ENCODE results near the gene LRRC63.

Gene LRRC63

GRCh38 chr13:46211483-46212351, at the start of gene LRRC63 (continued):
- peak; percentile 31 for TF ChIP-seq EGR2 (tag by site-specific recombination; IDR thresholded peaks at IDR 0.05; ENCODE audit: low read depth)
- 0 out of 2 replicates have a peak, but pooled peaks have one; percentile 6 for TF ChIP-seq SP7 (tag by site-specific recombination; IDR thresholded peaks at IDR 0.05)
- 0 out of 2 replicates have a peak, but pooled peaks have one; percentile 17 for TF ChIP-seq ZFP69B (tag by site-specific recombination; IDR thresholded peaks at IDR 0.05)
- no peak for TF ChIP-seq HIC1 (tag by site-specific recombination; IDR thresholded peaks at IDR 0.05)
- peak; percentile 81 for TF ChIP-seq ZSCAN30 (tag by site-specific recombination; IDR thresholded peaks at IDR 0.05)
- no peak for TF ChIP-seq ZNF302 (tag by site-specific recombination; IDR thresholded peaks at IDR 0.05; ENCODE audit: low read depth)
- peak; percentile 99 for TF ChIP-seq ZNF777 (tag by site-specific recombination; IDR thresholded peaks at IDR 0.05; ENCODE audit: borderline replicate concordance)
- TF ChIP-seq ZNF561 (tag by site-specific recombination; IDR thresholded peaks at IDR 0.05; ENCODE audit: borderline replicate concordance), result peak; percentile 70; the same call in 1 of the 2 replicates
- no peak for TF ChIP-seq ZNF513 (tag by site-specific recombination; IDR thresholded peaks at IDR 0.05)
- no peak for TF ChIP-seq ZNF580 (tag by site-specific recombination; IDR thresholded peaks at IDR 0.05)
- TF ChIP-seq ZNF335 (tag by site-specific recombination; conservative IDR thresholded peaks at IDR 0.05), result peak; percentile 95
- no peak for TF ChIP-seq ZNF416 (tag by site-specific recombination; IDR thresholded peaks at IDR 0.05)
- peak; percentile 72 for TF ChIP-seq SP2 (tag by site-specific recombination; IDR thresholded peaks at IDR 0.05)
- TF ChIP-seq TRIM28 (IDR thresholded peaks at IDR 0.05; ENCODE audit: borderline replicate concordance, low read length), result no peak
- TF ChIP-seq ZBTB17 (tag by site-specific recombination; IDR thresholded peaks at IDR 0.05), result 0 out of 2 replicates have a peak, but pooled peaks have one; percentile 3
- 0 out of 2 replicates have a peak, but pooled peaks have one; percentile 50 for TF ChIP-seq KLF1 (tag by site-specific recombination; IDR thresholded peaks at IDR 0.05)
- TF ChIP-seq ZNF629 (tag by site-specific recombination; IDR thresholded peaks at IDR 0.05), result 0 out of 2 replicates have a peak, but pooled peaks have one; percentile 5
- 0 out of 2 replicates have a peak, but pooled peaks have one; percentile 21 for TF ChIP-seq ZSCAN4 (tag by site-specific recombination; IDR thresholded peaks at IDR 0.05)
- TF ChIP-seq ZNF394 (tag by site-specific recombination; IDR thresholded peaks at IDR 0.05; ENCODE audit: borderline replicate concordance), result peak; percentile 29; the same call in 1 of the 2 replicates
- TF ChIP-seq PRDM10 (tag by site-specific recombination; IDR thresholded peaks at IDR 0.05), result peak; percentile 48; the same call in 1 of the 2 replicates
- 0 out of 2 replicates have a peak, but pooled peaks have one; percentile 39 for TF ChIP-seq ZNF76 (tag by site-specific recombination; IDR thresholded peaks at IDR 0.05; ENCODE audit: borderline replicate concordance, low read depth)
- peak; percentile 68 for TF ChIP-seq IKZF3 (tag by site-specific recombination; IDR thresholded peaks at IDR 0.05)
- peak; percentile 79 for TF ChIP-seq ZFHX2 (tag by site-specific recombination; conservative IDR thresholded peaks at IDR 0.05)
